GM23338 (cell line): ENCODE data around the gene ARL8B. TPM values are rescaled to one million over a fixed set of nuclear protein-coding genes. Genes with fewer than 3 reads are reported as not detected.
A peak's percentile ranks its signal among the peaks of the same experiment; 100 is the strongest.

Experiments
- ATAC-seq: fragments of 200-7000 bp; cut with Tn5 transposase; 3 replicates; pipeline ENCODE4 v1.9.1; 2020
- DNase-seq: peaks from one replicate; pipeline ENCODE4 v3.0.0-alpha.2; 2015; ENCODE audit warnings: low spot score
- H2AFZ ChIP-seq: fragments of 200-600 bp; sonication (generic); 2 replicates; pipeline ENCODE4 v1.8.0; 2016; ENCODE audit warnings: antibody characterized with exemption, mild to moderate bottlenecking, moderate library complexity
- H3F3A ChIP-seq: fragments of 200-600 bp; sonication (generic); replicated peaks from 2 replicates; pipeline ENCODE4 v1.8.0; 2017; ENCODE audit warnings: antibody characterized with exemption, mixed run types, low read depth
- H3K27ac ChIP-seq: fragments of 200-600 bp; sonication (generic); 2 replicates; pipeline ENCODE4 v1.6.1; 2016; ENCODE audit warnings: low read depth
- H3K27me3 ChIP-seq: fragments of 200-600 bp; sonication (generic); 2 replicates; pipeline ENCODE4 v1.8.0; 2016; ENCODE audit warnings: mild to moderate bottlenecking, mixed run types, moderate library complexity; ENCODE audit not compliant: insufficient read depth
- H3K36me3 ChIP-seq: fragments of 200-600 bp; sonication (generic); 2 replicates; pipeline ENCODE4 v1.8.0; 2016; ENCODE audit warnings: mild to moderate bottlenecking; ENCODE audit not compliant: insufficient read depth
- H3K4me1 ChIP-seq: fragments of 200-600 bp; sonication (generic); 2 replicates; pipeline ENCODE4 v1.8.0; 2016; ENCODE audit warnings: mild to moderate bottlenecking, moderate library complexity; ENCODE audit not compliant: insufficient read depth
- H3K4me2 ChIP-seq: fragments of 200-600 bp; sonication (generic); 2 replicates; pipeline ENCODE4 v1.7.1; 2017; ENCODE audit warnings: mixed run types
- H3K4me3 ChIP-seq: fragments of 200-600 bp; sonication (generic); 2 replicates; pipeline ENCODE4 v1.6.1; 2016; ENCODE audit warnings: mixed run types
- H3K79me2 ChIP-seq: fragments of 200-600 bp; sonication (generic); replicated peaks from 2 replicates; pipeline ENCODE4 v1.8.0; 2017; ENCODE audit warnings: mild to moderate bottlenecking; ENCODE audit not compliant: insufficient read depth
- H3K9me2 ChIP-seq: fragments of 200-600 bp; sonication (generic); 2 replicates; pipeline ENCODE4 v1.8.0; 2017; ENCODE audit not compliant: insufficient read depth
- H4K20me1 ChIP-seq: fragments of 200-600 bp; sonication (generic); replicated peaks from 2 replicates; pipeline ENCODE4 v1.8.0; 2017; ENCODE audit warnings: mild to moderate bottlenecking; ENCODE audit not compliant: insufficient read depth
- H3K27ac Mint-ChIP-seq: 2 replicates; pipeline ENCODE4 v1.8.0; 2020; ENCODE audit warnings: inconsistent platforms, mild to moderate bottlenecking, moderate library complexity, mixed read lengths
- H3K27me3 Mint-ChIP-seq: 3 replicates; pipeline ENCODE4 v1.8.0; 2022; ENCODE audit warnings: low read depth, mild to moderate bottlenecking, moderate library complexity, mixed read lengths, inconsistent platforms; ENCODE audit not compliant: insufficient read depth, poor library complexity
- H3K36me3 Mint-ChIP-seq: 3 replicates; pipeline ENCODE4 v1.8.0; 2021; ENCODE audit warnings: low read depth, mild to moderate bottlenecking, inconsistent platforms, moderate library complexity, mixed read lengths
- H3K4me1 Mint-ChIP-seq: 3 replicates; pipeline ENCODE4 v1.8.0; 2020; ENCODE audit warnings: mild to moderate bottlenecking, inconsistent platforms, mixed read lengths
- H3K4me3 Mint-ChIP-seq: 3 replicates; pipeline ENCODE4 v1.8.0; 2021; ENCODE audit warnings: moderate library complexity, mild to moderate bottlenecking, inconsistent platforms, mixed read lengths
- H3K9me3 Mint-ChIP-seq: 3 replicates; pipeline ENCODE4 v1.8.0; 2020; ENCODE audit warnings: moderate library complexity, mild to moderate bottlenecking, inconsistent platforms, mixed read lengths
- EZH2 ChIP-seq: fragments of 200-600 bp; sonication (generic); IDR thresholded peaks from one replicate; pipeline ENCODE4 v1.8.0; 2017; ENCODE audit warnings: antibody characterized with exemption, mild to moderate bottlenecking, low read depth; ENCODE audit not compliant: unreplicated experiment
- POLR2AphosphoS5 ChIP-seq: IDR thresholded peaks from 2 replicates; pipeline ENCODE4 v1.6.1; 2016; ENCODE audit warnings: antibody characterized with exemption, low read depth
- STAT1 ChIP-seq: IDR thresholded peaks from one replicate; pipeline ENCODE4 v1.6.1; 2016; ENCODE audit warnings: antibody characterized with exemption; ENCODE audit not compliant: unreplicated experiment
- polyA plus RNA-seq: library from polyadenylated mRNA; unstranded; fragments of >200 nt; fragmentation: Nextera tagmentation; extraction: Ambion mirVana; gene quantifications from 2 replicates; pipeline ENCODE4 v1.2.1, GENCODE V29; 2016
- total RNA-seq: library from RNA; depleted of rRNA; stranded (reverse); fragments of >200 nt; shearing (Covaris generic); gene quantifications from 2 replicates; pipeline ENCODE4 v1.2.3, GENCODE V29; 2014
- TF ChIP-seq, protein P1 (sequence below): fragments of 250-450 bp; sonication (Bioruptor Pico); IDR thresholded peaks from 2 replicates; pipeline ENCODE4 v1.5.0; 2020; ENCODE audit warnings: mild to moderate bottlenecking, moderate library complexity

Gene ARL8B
- total and polyA plus RNA-seq, 2 experiments from 2014 or later = 25.5 to 40.8 TPM

DNA sequence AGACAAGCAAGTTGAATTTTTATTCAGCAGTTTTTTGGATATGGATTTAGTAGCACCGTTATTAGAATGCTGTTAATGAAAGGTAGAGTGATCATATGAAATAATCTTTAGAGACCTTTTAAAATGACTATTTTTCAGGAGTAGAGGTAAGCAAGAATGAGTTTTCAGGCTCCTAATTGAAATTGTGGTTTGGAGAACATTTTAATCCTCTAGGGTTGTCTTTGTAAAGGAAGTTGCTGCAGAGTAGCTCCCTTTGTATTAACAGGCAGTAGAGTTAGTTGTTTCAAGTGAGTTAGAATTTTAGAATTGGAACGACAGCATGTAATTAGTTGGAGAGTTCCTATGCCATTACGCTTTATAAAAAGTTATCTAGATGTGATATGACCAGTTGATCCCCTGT, 38.2 kb downstream of the ARL8B start:
- peaks cover 27% of the 10 kb centered on the region for H3K4me1 ChIP-seq
- no peak overlapping the region for H3K4me3 ChIP-seq
- no peak overlapping the region for H3K4me3 Mint-ChIP-seq
- H3K36me3 ChIP-seq = no peaks in the 10 kb centered on the region
- H2AFZ ChIP-seq = no peak overlapping the region
- no peak for ATAC-seq
- H4K20me1 ChIP-seq = peaks cover 12% of the 10 kb centered on the region; the same call in 1 of the 2 replicates
- no peaks in the 10 kb centered on the region for H3F3A ChIP-seq
- no peaks in the 10 kb centered on the region for H3K9me3 Mint-ChIP-seq
- H3K27ac ChIP-seq = no peak overlapping the region
- peaks cover 46% of the 10 kb centered on the region for H3K4me1 Mint-ChIP-seq
- peaks cover 3% of the 10 kb centered on the region for H3K27me3 Mint-ChIP-seq
- H3K27ac Mint-ChIP-seq = 0 out of 2 replicates have a peak overlapping the region, but pooled peaks have one; percentile 47
- no peaks in the 10 kb centered on the region for H3K9me2 ChIP-seq
- DNase-seq = no peak
- peak overlapping the region; percentile 35; the same call in 1 of the 2 replicates for H3K4me2 ChIP-seq
- H3K79me2 ChIP-seq = peaks cover 98% of the 10 kb centered on the region
- H3K27me3 ChIP-seq = no peaks in the 10 kb centered on the region
- TF ChIP-seq EZH2 = no peak
- TF ChIP-seq, protein P1, sequence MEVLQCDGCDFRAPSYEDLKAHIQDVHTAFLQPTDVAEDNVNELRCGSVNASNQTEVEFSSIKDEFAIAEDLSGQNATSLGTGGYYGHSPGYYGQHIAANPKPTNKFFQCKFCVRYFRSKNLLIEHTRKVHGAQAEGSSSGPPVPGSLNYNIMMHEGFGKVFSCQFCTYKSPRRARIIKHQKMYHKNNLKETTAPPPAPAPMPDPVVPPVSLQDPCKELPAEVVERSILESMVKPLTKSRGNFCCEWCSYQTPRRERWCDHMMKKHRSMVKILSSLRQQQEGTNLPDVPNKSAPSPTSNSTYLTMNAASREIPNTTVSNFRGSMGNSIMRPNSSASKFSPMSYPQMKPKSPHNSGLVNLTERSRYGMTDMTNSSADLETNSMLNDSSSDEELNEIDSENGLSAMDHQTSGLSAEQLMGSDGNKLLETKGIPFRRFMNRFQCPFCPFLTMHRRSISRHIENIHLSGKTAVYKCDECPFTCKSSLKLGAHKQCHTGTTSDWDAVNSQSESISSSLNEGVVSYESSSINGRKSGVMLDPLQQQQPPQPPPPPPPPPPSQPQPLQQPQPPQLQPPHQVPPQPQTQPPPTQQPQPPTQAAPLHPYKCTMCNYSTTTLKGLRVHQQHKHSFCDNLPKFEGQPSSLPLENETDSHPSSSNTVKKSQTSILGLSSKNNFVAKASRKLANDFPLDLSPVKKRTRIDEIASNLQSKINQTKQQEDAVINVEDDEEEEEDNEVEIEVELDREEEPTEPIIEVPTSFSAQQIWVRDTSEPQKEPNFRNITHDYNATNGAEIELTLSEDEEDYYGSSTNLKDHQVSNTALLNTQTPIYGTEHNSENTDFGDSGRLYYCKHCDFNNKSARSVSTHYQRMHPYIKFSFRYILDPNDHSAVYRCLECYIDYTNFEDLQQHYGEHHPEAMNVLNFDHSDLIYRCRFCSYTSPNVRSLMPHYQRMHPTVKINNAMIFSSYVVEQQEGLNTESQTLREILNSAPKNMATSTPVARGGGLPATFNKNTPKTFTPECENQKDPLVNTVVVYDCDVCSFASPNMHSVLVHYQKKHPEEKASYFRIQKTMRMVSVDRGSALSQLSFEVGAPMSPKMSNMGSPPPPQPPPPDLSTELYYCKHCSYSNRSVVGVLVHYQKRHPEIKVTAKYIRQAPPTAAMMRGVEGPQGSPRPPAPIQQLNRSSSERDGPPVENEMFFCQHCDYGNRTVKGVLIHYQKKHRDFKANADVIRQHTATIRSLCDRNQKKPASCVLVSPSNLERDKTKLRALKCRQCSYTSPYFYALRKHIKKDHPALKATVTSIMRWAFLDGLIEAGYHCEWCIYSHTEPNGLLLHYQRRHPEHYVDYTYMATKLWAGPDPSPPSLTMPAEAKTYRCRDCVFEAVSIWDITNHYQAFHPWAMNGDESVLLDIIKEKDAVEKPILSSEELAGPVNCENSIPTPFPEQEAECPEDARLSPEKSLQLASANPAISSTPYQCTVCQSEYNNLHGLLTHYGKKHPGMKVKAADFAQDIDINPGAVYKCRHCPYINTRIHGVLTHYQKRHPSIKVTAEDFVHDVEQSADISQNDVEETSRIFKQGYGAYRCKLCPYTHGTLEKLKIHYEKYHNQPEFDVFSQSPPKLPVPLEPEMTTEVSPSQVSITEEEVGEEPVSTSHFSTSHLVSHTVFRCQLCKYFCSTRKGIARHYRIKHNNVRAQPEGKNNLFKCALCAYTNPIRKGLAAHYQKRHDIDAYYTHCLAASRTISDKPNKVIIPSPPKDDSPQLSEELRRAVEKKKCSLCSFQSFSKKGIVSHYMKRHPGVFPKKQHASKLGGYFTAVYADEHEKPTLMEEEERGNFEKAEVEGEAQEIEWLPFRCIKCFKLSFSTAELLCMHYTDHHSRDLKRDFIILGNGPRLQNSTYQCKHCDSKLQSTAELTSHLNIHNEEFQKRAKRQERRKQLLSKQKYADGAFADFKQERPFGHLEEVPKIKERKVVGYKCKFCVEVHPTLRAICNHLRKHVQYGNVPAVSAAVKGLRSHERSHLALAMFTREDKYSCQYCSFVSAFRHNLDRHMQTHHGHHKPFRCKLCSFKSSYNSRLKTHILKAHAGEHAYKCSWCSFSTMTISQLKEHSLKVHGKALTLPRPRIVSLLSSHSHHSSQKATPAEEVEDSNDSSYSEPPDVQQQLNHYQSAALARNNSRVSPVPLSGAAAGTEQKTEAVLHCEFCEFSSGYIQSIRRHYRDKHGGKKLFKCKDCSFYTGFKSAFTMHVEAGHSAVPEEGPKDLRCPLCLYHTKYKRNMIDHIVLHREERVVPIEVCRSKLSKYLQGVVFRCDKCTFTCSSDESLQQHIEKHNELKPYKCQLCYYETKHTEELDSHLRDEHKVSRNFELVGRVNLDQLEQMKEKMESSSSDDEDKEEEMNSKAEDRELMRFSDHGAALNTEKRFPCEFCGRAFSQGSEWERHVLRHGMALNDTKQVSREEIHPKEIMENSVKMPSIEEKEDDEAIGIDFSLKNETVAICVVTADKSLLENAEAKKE (CRISPR knock-in tag) = no peak
- no peaks in the 10 kb centered on the region for H3K36me3 Mint-ChIP-seq

GRCh38 chr3:5160940-5161858, 39.1 kb downstream of the ARL8B start:
- H3K4me1 Mint-ChIP-seq = peaks cover 46% of the 10 kb centered on the region
- peak; percentile 54 for ATAC-seq
- H3K9me3 Mint-ChIP-seq = no peaks in the 10 kb centered on the region
- no peak overlapping the region for H2AFZ ChIP-seq
- peaks cover 98% of the 10 kb centered on the region for H3K79me2 ChIP-seq
- H4K20me1 ChIP-seq = peaks cover 12% of the 10 kb centered on the region; the same call in 1 of the 2 replicates
- no peaks in the 10 kb centered on the region for H3K36me3 ChIP-seq
- no peaks in the 10 kb centered on the region for H3K36me3 Mint-ChIP-seq
- no peaks in the 10 kb centered on the region for H3K9me2 ChIP-seq
- H3K4me3 ChIP-seq = no peak overlapping the region
- peak overlapping the region; percentile 80 for H3K27ac Mint-ChIP-seq
- H3K4me3 Mint-ChIP-seq = no peak overlapping the region
- H3K4me2 ChIP-seq = peak overlapping the region; percentile 35; the same call in 1 of the 2 replicates
- H3K27me3 Mint-ChIP-seq = peaks cover 3% of the 10 kb centered on the region
- no peaks in the 10 kb centered on the region for H3K27me3 ChIP-seq
- H3K4me1 ChIP-seq = peaks cover 26% of the 10 kb centered on the region
- no peaks in the 10 kb centered on the region for H3F3A ChIP-seq
- DNase-seq = peak; percentile 16
- peak overlapping the region; percentile 33; the same call in 1 of the 2 replicates for H3K27ac ChIP-seq
- TF ChIP-seq STAT1 (no peak), EZH2 (no peak), POLR2AphosphoS5 (no peak)
